Lung microvascular endothelial cell (primary cell): ENCODE measurements around the gene PARVB. TPM values are rescaled to one million over a fixed set of nuclear protein-coding genes. Genes with fewer than 3 reads are reported as not detected.

Experiments used
- DNase-seq, 2 donors: peaks; one replicate each; pipeline versions ENCODE4 v3.0.0 to v3.0.0-alpha.2; 2010; ENCODE audit warnings: low read depth in 2 of 2
- total RNA-seq: library from RNA; depleted of rRNA; stranded (reverse); fragments of >200 nt; gene quantifications from 2 replicates; pipeline ENCODE4 v1.2.1, GENCODE V29; 2014

The PARVB gene
- 20.8 and 25.3 TPM in 2 replicates for total RNA-seq

DNA sequence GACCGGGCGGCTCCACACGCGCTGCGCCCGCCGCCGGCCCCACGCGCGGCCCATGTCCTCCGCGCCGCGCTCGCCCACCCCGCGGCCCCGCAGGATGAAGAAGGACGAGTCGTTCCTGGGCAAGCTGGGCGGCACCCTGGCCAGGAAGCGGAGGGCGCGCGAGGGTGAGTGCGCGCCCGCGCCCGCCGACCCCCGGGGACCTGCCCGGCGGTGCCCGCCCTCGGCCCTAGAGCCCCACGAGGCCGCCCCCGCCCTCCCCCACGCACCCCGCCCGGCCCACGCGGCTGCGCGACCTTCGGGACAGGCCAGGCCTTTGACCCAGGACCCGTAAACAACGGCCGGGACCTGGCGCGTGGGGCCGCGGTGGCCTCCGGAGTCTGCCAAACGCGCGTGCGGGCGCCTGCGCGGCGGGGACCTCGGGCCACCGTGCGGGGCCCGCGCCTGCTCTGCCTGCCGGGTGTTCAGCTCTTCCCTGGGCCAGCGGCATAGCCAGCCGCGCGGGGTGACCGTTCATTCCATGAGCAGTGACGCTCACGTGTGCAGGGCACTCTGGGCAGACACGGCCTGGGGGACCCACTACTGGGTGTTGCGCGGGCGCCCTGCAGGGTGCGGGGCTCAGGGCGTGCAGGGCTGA is at the start of gene PARVB:
Gene PARVB (plus strand): TSS at position 15 of the 634 bp plus-strand sequence. CDS start 38 bp downstream, at position 53.
- DNase-seq: peak; percentile 32 to 61

- no peak for DNase-seq
Measured at GRCh38 chr22:43975041-43975440, 49.1 kb upstream of the PARVB start.

GRCh38 chr22:43976861-43977795 is 47.0 kb upstream of the PARVB start:
- DNase-seq: no peak

GRCh38 chr22:43978558-43978957 is 45.5 kb upstream of the PARVB start:
- DNase-seq: no peak

DNA sequence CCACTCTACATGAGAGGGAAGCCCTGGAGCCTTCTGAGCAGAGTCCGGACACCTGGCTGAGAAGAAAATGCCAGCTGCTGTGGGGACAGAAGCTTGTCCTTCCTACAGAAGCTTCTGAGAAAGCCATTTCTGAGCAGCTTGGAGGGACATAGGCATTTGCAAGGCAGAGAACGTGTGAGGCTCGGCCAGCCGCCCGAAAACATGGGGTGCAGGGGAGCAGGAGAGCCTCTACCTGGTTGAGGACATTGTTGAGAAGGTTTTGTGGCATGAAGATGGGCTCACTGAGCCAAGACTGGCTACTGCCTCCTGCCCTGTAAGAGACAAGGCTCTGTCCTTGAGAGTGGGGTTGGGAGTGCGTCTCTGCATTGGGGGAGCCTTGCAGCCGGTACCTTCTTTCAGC is 43.5 kb upstream of the PARVB start:
- no peak for DNase-seq

DNA sequence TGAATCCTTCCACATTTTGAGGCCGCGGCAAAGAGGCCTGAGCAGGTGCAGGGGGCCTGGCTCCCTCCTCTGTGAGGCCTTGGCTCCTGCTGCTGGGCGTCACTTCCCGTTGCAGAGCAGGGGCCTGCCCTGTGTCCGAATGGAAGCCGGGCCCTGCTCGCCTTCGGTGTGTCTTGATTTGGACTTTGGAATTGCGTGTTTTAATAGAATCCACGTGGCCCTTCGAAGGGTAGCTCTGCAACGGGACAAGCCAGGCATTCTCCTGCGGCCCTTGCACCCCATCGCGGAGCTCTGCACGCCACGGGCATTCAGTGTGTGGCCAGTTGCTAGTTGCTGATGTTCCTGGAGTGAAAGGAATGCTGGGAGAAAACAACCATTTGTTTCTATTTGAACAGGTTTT is 43.1 kb upstream of the PARVB start:
- DNase-seq: no peak

DNA sequence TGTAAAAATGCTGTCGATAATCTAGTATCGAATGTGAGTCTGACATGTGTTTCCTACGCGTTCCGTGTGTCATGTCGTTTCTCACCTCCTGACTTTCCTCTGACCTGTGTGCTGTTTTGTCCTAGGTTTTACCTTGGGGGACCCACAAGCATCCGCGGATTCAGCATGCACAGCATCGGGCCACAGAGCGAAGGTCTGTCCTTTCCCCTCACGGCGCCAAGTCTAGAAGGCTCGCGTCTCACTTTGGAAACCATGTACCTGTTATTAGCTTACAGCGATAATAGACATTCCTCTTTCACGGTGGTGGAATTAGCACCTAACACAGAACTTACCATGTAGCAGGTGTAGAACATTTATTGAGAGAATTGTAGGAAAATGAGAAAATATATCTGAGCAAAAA is 40.3 kb upstream of the PARVB start:
- no peak for DNase-seq

- no peak for DNase-seq
Measured at GRCh38 chr22:43985532-43985931, 38.6 kb upstream of the PARVB start.

GRCh38 chr22:43988116-43988820 is 35.8 kb upstream of the PARVB start:
- no peak for DNase-seq

DNA sequence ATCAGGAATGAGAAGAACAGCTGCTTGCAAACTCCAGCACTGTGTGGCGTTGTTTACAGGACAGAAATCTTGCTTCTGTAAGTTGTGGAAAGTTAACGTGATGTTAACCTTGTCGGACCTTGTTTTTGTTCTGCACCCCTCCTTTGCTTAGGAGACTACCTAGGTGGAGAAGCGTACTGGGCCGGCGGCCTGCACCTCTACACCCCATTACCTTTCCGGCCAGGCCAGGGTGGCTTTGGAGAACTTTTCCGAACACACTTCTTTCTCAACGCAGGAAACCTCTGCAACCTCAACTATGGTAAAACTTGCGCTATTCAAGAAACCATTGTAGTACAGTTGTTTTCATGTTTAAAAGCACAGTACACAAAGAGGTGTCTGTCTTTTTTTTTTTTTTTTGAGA is 35.1 kb upstream of the PARVB start:
- DNase-seq: no peak

DNA sequence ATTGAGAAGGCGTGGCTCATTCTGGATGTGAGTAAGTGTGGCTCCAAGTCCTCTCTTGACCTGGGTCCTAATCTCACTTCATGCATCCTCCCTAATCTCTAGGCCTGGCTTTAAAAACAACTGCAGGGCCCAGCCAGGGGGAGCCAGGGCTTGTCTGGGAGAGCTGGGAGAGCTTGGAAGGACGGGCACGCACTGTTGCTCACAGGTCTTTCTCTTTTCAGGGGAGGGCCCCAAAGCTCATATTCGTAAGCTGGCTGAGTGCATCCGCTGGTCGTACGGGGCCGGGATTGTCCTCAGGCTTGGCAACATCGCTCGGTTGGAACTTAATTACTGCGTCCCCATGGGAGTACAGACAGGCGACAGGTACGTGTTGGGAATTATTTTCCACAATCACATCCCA is 34.1 kb upstream of the PARVB start:
- no peak for DNase-seq

DNA sequence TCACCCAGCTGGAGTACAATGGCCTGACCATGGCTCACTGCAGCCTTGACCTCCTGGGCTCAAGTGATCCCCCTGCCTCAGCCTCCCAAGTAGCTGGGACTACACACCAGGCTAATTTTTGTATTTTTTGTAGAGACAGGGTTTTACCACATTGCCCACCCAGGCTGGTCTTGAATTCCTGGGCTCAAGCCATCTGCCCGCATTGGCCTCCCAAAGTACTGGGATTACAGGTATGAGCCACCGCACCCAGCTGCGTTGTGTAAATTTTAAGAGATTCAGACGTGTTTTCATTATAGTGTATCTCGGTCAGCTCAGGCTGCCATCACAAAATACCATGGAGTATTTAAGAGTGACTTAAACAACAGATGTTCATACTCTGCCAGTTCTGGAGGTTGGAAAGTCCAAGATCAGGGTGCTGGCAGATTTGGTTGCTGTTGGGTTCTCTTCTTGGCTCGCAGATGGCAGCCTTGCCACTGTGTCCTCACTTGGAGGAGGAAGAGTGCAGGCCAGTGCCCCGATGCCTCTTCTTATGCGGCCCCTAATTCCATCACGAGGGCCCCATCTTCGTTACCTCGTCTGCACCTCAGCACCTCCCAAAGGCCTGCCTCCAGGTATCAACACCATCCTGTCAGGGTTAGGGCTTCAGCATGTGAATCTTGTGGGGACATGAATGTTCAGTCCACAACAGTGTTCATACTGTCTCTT is 32.6 kb upstream of the PARVB start:
- no peak for DNase-seq

DNA sequence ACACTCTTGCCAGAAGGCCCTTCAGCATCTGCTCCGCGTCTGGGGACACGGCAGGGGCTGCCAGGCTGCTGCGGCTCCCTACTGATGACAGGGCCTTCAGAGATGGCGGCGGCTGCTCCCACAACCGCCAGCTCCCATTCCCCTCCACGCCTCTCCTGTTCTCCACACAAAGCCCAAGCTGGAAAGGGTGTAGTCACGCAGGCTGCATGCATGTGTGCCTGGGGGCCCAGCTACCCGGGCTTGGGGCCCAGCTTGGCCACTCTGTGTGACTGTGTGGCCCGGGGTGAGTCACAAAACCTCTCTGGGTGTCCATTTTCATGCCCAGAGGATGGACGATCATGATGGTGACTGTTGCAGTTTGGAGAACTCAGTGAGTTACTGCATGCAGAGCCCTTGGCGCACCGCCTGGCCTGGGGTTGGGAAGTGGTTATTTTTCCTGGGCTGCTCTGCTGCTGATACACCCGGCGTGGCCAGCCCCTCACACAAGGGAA is 31.7 kb upstream of the PARVB start:
- DNase-seq: no peak

- DNase-seq: peak; percentile 71 to 82
Measured at GRCh38 chr22:43993072-43993760, 30.9 kb upstream of the PARVB start.

GRCh38 chr22:43994006-43994405 is 30.1 kb upstream of the PARVB start:
- no peak for DNase-seq

DNA sequence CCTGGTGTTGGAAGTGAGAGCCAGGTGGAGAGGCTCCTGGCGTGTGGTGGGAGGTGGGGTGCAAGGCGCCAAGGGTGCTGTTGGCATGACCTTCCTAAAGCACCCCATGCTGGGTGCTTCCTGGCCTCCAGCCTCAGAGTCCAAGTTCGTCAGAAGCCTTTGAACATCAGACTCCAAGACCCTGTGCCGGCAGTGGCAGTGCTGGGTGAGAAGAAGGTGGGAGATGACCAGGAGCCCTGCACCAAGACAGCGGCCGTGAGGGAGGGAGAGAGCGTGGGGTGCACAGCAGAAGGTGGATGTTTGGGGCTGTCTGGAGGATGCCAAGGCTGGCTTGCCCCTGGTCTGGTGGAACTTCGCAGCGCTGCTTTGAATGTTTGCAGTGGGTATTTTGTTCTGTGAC is 29.7 kb upstream of the PARVB start:
- DNase-seq: no peak

GRCh38 chr22:43995057-43995685 is 28.9 kb upstream of the PARVB start:
- DNase-seq: no peak

- no peak for DNase-seq
Measured at GRCh38 chr22:43995798-43996169, 28.3 kb upstream of the PARVB start.

GRCh38 chr22:43996170-43996980 is 27.7 kb upstream of the PARVB start:
- peak in 1 of 2 donors; percentile 74 for DNase-seq

DNA sequence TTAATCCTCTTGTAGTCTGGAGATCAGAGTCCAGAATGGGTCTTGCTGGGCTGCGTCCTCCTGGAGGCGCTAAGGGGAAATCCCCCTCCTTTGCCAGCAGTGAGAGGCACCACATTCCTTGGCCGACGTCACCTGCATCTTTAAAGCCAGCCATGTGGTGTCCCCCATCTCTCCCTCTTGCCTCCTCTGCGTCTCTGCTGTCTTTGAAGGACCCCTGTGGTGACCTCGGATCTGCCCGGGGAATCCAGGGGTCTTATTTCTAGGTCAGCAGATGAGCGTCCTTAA is 27.2 kb upstream of the PARVB start:
- DNase-seq: no peak
